PC-9 (cell line): ENCODE data around the gene RAB8A. TPM values are rescaled to one million over a fixed set of nuclear protein-coding genes. Genes with fewer than 3 reads are reported as not detected.
A peak's percentile ranks its signal among the peaks of the same experiment; 100 is the strongest.

ENCODE experiments used
- BruUV-seq: library from RNA; stranded (reverse); fragments of 400-500 nt; replicated peaks from 2 replicates; lab custom pipeline; 2021; lab: Mats Ljungman, UMichigan
- CTCF ChIA-PET: fragments of 300-600 bp; sonication (Branson Sonifier 250); formaldehyde crosslinking; loops from one replicate; lab custom pipeline; 2022; ENCODE audit warnings: antibody characterized with exemption; lab: Charles Lee
- POLR2A ChIA-PET: fragments of 300-600 bp; sonication (Branson Sonifier 250); formaldehyde crosslinking; loops from one replicate; lab custom pipeline; 2022; ENCODE audit warnings: antibody characterized with exemption; ENCODE audit not compliant: unreplicated experiment; lab: Charles Lee
- DNase-seq, 2 experiments: peaks; one replicate each; pipeline versions ENCODE4 v3.0.0 to v3.0.0-alpha.2; 2015 to 2022; ENCODE audit warnings: mixed read lengths in 1 of 2
- H2AFZ ChIP-seq: fragments of 200-600 bp; sonication (generic); 2 replicates; pipeline ENCODE4 v1.8.1; 2017; ENCODE audit warnings: antibody characterized with exemption
- H3F3A ChIP-seq: fragments of 200-600 bp; sonication (generic); 2 replicates; pipeline ENCODE4 v1.8.1; 2017; ENCODE audit warnings: antibody characterized with exemption, mild to moderate bottlenecking, low read depth; ENCODE audit not compliant: insufficient read depth
- H3K27ac ChIP-seq: fragments of 200-600 bp; sonication (generic); 2 replicates; pipeline ENCODE4 v1.6.1; 2016; ENCODE audit warnings: mixed run types
- H3K27me3 ChIP-seq: fragments of 200-600 bp; sonication (generic); 2 replicates; pipeline ENCODE4 v1.6.1; 2016; ENCODE audit warnings: low read depth, mixed run types; ENCODE audit not compliant: insufficient read depth
- H3K36me3 ChIP-seq: fragments of 200-600 bp; sonication (generic); 2 replicates; pipeline ENCODE4 v1.6.1; 2016; ENCODE audit warnings: low read depth, mixed run types
- H3K4me1 ChIP-seq: fragments of 200-600 bp; sonication (generic); replicated peaks from 2 replicates; pipeline ENCODE4 v1.6.1; 2016; ENCODE audit warnings: mixed run types; ENCODE audit not compliant: insufficient read depth
- H3K4me2 ChIP-seq: fragments of 200-600 bp; sonication (generic); 2 replicates; pipeline ENCODE4 v1.6.1; 2017; ENCODE audit warnings: mixed run types
- H3K4me3 ChIP-seq: fragments of 200-600 bp; sonication (generic); 2 replicates; pipeline ENCODE4 v1.6.1; 2016; ENCODE audit warnings: mixed run types
- H3K79me2 ChIP-seq: fragments of 200-600 bp; sonication (generic); 2 replicates; pipeline ENCODE4 v1.6.1; 2017; ENCODE audit warnings: low read depth, mixed run types
- H3K9me2 ChIP-seq: fragments of 200-600 bp; sonication (generic); 2 replicates; pipeline ENCODE4 v1.8.1; 2017; ENCODE audit warnings: mild to moderate bottlenecking; ENCODE audit not compliant: insufficient read depth
- H3K9me3 ChIP-seq: fragments of 200-600 bp; sonication (generic); 2 replicates; pipeline ENCODE4 v1.8.1; 2016; ENCODE audit warnings: low read depth; ENCODE audit not compliant: insufficient read depth
- H4K20me1 ChIP-seq: fragments of 200-600 bp; sonication (generic); 2 replicates; pipeline ENCODE4 v1.8.1; 2017; ENCODE audit not compliant: insufficient read depth
- EZH2 ChIP-seq: fragments of 200-600 bp; sonication (generic); IDR thresholded peaks from 2 replicates; pipeline ENCODE4 v1.8.0; 2017; ENCODE audit warnings: antibody characterized with exemption, low read depth
- intact Hi-C: fragments of 100-400 bp; cut with micrococcal nuclease; formaldehyde crosslinking; loops from one replicate; pipeline ENCODE4 v1.10.0; 2022; ENCODE audit not compliant: unreplicated experiment
- total RNA-seq: library from RNA; stranded (reverse); gene quantifications from 2 replicates; pipeline ENCODE4 v1.2.3, GENCODE V29; 2021
- TF ChIP-seq, protein P1 (sequence below): fragments of 200-600 bp; sonication (generic); conservative IDR thresholded peaks from 2 replicates; pipeline ENCODE4 v1.6.1; 2017; ENCODE audit warnings: mixed run types, antibody characterized with exemption, mild to moderate bottlenecking, moderate library complexity

Gene RAB8A
- total RNA-seq, 1 experiment from 2014 or later = 104 TPM

DNA sequence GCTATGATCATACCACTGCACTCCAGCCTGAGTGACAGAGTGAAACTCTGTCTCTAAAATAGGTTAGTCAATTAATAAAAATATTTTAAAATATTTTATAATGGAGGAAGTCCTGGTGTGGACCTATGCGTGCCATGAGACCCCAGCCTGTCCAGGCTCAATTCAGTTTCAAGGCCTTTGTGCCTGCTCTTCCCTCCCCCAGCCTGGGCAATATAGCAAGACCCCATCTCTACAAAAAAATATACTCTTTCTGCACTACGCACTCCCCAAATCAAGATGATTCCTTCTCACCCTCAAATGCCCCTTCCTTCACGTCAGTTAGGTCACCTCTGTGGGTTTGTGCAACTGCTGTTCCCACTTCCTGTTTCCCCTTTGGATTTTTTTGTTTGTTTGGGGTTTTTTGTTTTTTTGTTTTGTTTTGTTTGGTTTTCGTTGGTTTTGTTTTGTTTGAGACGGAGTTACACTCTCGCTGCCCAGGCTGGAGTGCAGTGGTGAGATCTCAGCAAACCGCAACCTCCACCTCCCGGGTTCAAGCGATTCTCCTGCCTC is 30.4 kb downstream of the RAB8A start:
- DNase-seq = no peak
- peaks cover 30% of the 10 kb centered on the region for H3K4me1 ChIP-seq
- TF ChIP-seq EZH2 = no peak
- TF ChIP-seq, protein P1, sequence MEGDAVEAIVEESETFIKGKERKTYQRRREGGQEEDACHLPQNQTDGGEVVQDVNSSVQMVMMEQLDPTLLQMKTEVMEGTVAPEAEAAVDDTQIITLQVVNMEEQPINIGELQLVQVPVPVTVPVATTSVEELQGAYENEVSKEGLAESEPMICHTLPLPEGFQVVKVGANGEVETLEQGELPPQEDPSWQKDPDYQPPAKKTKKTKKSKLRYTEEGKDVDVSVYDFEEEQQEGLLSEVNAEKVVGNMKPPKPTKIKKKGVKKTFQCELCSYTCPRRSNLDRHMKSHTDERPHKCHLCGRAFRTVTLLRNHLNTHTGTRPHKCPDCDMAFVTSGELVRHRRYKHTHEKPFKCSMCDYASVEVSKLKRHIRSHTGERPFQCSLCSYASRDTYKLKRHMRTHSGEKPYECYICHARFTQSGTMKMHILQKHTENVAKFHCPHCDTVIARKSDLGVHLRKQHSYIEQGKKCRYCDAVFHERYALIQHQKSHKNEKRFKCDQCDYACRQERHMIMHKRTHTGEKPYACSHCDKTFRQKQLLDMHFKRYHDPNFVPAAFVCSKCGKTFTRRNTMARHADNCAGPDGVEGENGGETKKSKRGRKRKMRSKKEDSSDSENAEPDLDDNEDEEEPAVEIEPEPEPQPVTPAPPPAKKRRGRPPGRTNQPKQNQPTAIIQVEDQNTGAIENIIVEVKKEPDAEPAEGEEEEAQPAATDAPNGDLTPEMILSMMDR = no peak
- no peak overlapping the region for H3K4me3 ChIP-seq
- no peak overlapping the region for H3K27ac ChIP-seq
- ChIA-PET CTCF (no interaction called here), POLR2A (no interaction called here)
- H3K36me3 ChIP-seq = no peaks in the 10 kb centered on the region
- intact Hi-C loops = loop anchor here (2.0 kb wide), 1 partner anchor 39 kb away; no protein-coding TSS in a partner anchor
- peaks cover 21% of the 10 kb centered on the region; the same call in 1 of the 2 replicates for H3F3A ChIP-seq
- no peak overlapping the region for H3K4me2 ChIP-seq
- no peak overlapping the region for H2AFZ ChIP-seq
- H3K9me3 ChIP-seq = no peaks in the 10 kb centered on the region
- H3K79me2 ChIP-seq = no peaks in the 10 kb centered on the region
- no peaks in the 10 kb centered on the region for H3K27me3 ChIP-seq
- H4K20me1 ChIP-seq = no peaks in the 10 kb centered on the region
- H3K9me2 ChIP-seq = no peaks in the 10 kb centered on the region
- BruUV-seq = no TSS peak

DNA sequence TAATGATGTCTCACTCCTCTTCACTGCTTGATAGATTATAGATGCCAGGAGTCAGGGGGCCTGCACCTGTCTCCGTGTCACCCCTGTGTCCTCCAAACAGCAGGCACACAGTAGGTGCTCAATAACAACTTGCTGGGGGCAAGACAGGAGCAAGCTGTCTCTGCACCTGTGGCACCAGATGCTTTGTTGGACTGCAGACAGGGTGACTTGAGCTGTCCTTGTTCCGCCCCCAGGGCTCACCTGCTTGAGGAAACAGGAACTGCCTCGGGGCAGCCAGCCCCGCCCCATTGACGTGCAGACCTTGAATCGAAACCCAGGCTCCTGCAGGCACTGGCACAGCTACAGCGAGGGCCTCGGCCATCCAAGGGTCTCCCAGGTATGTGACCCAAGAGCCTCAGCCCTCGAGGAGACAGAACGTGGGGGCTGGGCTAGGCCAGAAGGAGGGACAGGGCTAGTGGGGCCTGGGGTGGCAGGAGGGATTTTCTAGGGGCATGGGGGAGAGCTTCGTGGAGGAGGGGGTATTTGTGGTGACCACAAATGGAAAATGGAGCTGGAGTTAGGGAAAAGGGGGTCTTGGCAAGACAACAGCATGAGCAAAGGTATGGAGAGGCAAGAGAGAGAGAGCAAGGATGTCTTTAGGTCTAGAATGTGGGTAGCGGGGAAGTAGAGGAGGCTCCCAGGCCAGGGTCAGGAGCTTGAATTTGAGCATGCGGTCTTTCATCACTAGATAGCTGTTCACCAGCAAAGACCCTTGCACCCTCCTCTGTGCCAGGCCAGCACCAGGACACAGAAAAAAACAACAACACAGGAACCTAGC is 31.9 kb downstream of the RAB8A start, which contains the start of gene HSH2D:
HSH2D (plus strand) TSS at position 287 of the 817 bp plus-strand sequence. CDS start 5,066 bp downstream, outside the sequence.
- ChIA-PET POLR2A (interaction anchor here (0.6 to 1.0 kb wide), 8 partner anchors 17 to 1454 kb away, joined by 3 to 15 read pairs (median 4); partner anchors contain the start of genes RAB8A and ZNF333), CTCF (interaction anchor here (0.6 to 1.0 kb wide), 2 partner anchors 18 to 98 kb away, joined by 3 to 9 read pairs; no protein-coding TSS in a partner anchor)
- H3K4me2 ChIP-seq = peak within 1 kb of the TSS; percentile 80
- DNase-seq = peak; percentile 88 to 94
- H3K36me3 ChIP-seq = no peaks in the 10 kb centered on the region
- H3F3A ChIP-seq = peaks cover 20% of the 10 kb centered on the region; the same call in 1 of the 2 replicates
- H3K27me3 ChIP-seq = no peaks in the 10 kb centered on the region
- no TSS peak for BruUV-seq
- no peaks in the 10 kb centered on the region for H3K9me2 ChIP-seq
- H4K20me1 ChIP-seq = no peaks in the 10 kb centered on the region
- TF ChIP-seq EZH2 = no peak
- TF ChIP-seq, protein P1 = no peak
- intact Hi-C loops = loop anchor here (2.0 kb wide), 1 partner anchor 37 kb away; no protein-coding TSS in a partner anchor
- H3K4me1 ChIP-seq = peaks cover 30% of the 10 kb centered on the region
- peak within 1 kb of the TSS; percentile 71 for H3K27ac ChIP-seq
- peak within 1 kb of the TSS; percentile 52 for H3K4me3 ChIP-seq
- H3K9me3 ChIP-seq = no peaks in the 10 kb centered on the region
- H2AFZ ChIP-seq = no peak within 1 kb of the TSS
- H3K79me2 ChIP-seq = no peaks in the 10 kb centered on the region

DNA sequence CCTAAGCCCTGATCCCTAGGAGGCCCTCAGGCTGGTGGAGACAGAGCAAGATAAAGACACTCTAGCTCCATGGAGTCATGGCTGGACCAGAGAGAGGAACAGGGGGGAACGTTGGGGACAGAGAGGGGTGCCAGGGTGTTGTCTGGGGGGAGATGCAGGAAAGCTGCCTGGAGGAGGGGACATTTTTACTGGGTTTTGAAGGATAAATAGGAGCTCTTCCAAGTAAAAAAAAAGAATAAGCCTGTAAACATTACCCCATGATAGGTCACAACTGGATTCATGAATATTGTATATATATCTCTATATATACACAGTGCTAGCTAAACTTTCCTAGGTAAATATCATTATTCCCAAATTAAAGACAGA is 32.5 kb downstream of the RAB8A start:
- POLR2A ChIA-PET = interaction anchor here (0.6 to 1.0 kb wide), 3 partner anchors 8 to 1454 kb away, joined by 3 to 5 read pairs (median 3); partner anchors contain the start of gene ZNF333
- no peak for DNase-seq
- peak overlapping the region; percentile 71 for H3K27ac ChIP-seq
- peak overlapping the region; percentile 80 for H3K4me2 ChIP-seq
- no TSS peak for BruUV-seq
- H3K79me2 ChIP-seq = no peaks in the 10 kb centered on the region
- no peaks in the 10 kb centered on the region for H3K9me3 ChIP-seq
- H3K9me2 ChIP-seq = no peaks in the 10 kb centered on the region
- TF ChIP-seq, protein P1 = no peak
- TF ChIP-seq EZH2 = no peak
- CTCF ChIA-PET = interaction anchor here (0.6 to 1.0 kb wide), 2 partner anchors 18 to 99 kb away, joined by 3 to 9 read pairs; no protein-coding TSS in a partner anchor
- H3K36me3 ChIP-seq = no peaks in the 10 kb centered on the region
- peaks cover 21% of the 10 kb centered on the region; the same call in 1 of the 2 replicates for H3F3A ChIP-seq
- no peak overlapping the region for H2AFZ ChIP-seq
- H3K4me3 ChIP-seq = peak overlapping the region; percentile 52; the same call in 1 of the 2 replicates
- H3K4me1 ChIP-seq = peaks cover 30% of the 10 kb centered on the region
- no peaks in the 10 kb centered on the region for H3K27me3 ChIP-seq
- intact Hi-C loops = no loop called here
- no peaks in the 10 kb centered on the region for H4K20me1 ChIP-seq
